NCI-H2107 (cell line): ENCODE results near the gene DUS1L.

ENCODE experiments used
- DNase-seq: peaks from one replicate; lab custom pipeline; 2025; lab: John Stamatoyannopoulos, UW

Gene DUS1L

DNA sequence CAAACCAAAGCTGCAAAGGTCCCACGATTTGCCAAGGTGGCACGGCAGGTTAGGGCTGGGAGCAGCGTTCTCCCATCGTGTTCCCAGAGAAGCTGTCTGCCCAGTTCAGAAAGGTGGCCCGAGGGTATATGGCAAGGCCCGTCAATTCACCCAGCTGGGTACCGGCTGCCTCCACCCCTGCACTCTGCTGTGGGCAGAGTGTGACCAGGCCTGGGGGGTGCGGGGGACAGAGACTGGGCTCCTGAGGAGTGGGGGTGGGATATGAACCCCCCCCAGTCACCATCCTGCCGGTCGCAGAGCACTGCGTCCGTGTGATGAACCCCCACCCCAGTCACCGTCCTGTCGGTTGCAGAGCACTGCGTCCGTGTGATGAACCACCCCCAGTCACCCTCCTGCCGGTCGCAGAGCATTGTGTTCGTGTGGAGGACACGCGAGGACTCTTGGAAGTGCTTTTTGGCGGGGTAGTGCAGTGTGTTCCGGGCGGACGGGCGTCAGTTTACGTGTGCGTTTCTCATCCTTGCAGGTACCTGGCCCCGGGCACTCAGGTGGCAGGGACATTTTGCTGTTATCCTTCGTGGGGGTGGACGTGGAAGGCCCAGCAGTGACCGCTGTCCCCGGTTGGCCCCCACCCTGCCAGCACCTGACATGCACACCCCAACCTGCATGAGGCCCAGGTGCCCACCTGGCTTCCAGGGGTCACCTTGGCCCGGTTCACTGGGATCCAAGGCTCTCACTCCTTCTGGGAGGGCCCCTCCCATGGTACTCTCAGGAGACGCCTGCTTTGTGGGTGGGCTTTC is 35.1 kb upstream of the DUS1L start:
- DNase-seq: no peak

- DNase-seq: no peak
These were observed 33.5 kb upstream of the DUS1L start for GRCh38 chr17:82098939-82099763.

- DNase-seq: peak; percentile 88
These were observed 32.8 kb upstream of the DUS1L start, which contains the start of gene FASN for GRCh38 chr17:82098169-82098938. TSS of gene FASN (minus strand) at chr17:82098236. CDS start at chr17:82096445, 1,791 bp downstream.

- DNase-seq: no peak
These were observed 32.2 kb upstream of the DUS1L start for GRCh38 chr17:82097919-82098168.

- no peak for DNase-seq
These were observed 31.7 kb upstream of the DUS1L start for GRCh38 chr17:82097184-82097918.

DNA sequence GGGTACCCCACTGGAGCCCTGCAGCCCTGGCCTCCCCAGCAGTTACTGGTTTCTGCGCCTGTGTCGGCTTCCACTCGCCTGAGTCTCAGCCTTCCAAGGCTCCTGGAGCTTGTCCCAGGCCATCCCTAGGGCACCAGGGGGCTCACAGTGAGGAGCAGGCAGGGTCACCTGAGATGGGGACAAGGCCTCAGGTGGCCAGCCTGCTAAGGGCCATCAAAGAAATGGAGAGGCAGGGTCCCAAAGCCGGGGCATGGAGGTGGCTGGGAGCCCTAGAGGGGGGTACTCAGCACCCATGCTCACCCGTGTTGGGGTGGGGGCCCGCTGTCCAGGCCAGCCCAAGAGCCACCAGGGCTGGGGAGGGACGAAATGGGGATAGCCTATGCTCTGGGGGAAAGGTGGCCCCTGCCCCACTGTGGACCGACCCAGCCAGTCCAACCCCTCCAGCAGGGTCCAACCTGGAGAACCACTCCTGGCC is 31.1 kb upstream of the DUS1L start:
- no peak for DNase-seq

DNA sequence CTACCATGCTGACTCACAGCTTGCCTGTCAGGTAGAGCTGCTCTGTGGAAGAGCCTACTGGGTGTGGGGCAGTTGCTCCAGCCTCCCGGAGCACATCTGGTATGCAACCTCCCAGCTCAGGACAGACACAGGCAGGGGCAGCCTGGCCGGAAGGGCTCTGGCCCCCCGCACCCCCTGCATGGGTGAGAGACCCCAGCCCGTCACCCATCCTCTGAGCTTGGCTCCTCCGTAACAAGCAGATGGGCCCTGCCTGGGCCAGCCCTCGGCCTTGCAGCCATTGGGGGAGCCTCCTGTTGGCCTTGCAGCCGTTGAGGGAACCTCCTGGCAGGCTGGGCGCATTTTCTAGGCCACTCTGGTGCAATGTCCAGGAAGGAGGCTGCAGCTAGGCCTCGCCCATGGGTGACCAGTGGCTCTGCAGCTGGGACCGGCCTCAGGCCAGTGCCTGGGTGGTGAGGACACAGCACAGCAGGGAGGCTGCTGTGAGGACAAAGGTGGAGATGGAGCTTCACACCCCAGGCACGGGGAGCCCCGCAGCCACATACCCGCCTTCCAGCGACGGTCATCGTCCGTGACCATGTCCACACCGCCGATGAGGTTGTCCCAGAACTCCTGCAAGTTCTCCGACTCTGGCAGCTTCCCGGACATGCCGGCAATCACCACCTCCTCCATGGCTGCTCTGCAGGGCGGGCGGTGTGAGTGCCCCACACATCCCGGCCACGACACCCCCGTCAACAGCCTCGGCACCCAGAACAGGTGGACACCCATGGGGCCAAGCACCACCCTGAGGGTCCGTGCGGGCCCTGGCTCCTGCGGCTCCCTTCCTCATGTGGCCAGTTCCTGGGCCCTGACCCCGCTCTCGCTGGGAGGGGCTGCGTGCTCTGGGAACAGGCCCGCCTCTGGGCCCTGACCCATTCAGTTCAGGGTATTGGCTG is 30.4 kb upstream of the DUS1L start:
- DNase-seq: no peak

GRCh38 chr17:82094931-82095776 is 29.6 kb upstream of the DUS1L start:
- DNase-seq: no peak

GRCh38 chr17:82092995-82093751 is 27.6 kb upstream of the DUS1L start:
- DNase-seq: no peak

DNA sequence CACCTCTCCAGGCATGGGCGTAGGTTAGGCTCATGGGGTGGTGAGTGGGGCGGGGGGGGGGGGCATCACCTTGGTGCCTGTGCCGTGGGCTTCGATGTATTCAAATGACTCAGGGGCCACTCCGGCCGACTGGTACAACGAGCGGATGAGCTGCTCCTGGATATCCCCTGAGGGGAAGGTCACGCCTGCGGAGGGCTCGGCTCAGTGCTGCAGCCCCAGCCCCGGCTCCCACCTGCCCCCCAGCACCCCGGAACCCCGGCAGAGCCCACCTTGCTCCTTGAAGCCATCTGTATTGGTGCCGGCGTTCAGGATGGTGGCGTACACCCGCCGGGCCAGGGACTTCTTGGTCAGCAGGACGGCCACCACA is 27.0 kb upstream of the DUS1L start:
- no peak for DNase-seq

GRCh38 chr17:82092094-82092586 is 26.5 kb upstream of the DUS1L start:
- DNase-seq: no peak

GRCh38 chr17:82091264-82092066 is 25.9 kb upstream of the DUS1L start:
- DNase-seq: no peak

GRCh38 chr17:82090549-82091263 is 25.1 kb upstream of the DUS1L start:
- no peak for DNase-seq

- no peak for DNase-seq
These were observed 24.3 kb upstream of the DUS1L start for GRCh38 chr17:82089723-82090548.

GRCh38 chr17:82088838-82089722 is 23.5 kb upstream of the DUS1L start:
- no peak for DNase-seq
